ENCODE results near the gene PLA2G4E.

DNA sequence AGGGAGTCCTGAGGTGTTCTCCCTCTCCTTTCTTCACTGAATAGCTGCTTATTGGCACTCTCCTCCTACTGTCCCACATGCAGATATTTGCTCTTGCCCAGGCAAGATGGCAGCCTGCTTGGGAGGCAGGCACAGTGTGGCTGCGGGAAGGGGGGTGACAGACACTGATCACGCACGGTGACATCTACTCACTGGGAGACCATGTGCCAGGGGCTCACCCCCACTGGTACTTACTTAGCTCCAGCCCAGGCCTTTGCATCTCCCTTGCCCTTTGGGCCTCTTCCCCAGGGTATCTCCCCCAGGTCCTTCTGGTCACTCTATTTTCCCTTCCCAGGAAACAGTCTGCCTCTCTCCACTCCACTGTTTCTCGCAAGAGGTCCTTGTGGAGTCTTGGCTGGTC, 6.4 kb downstream of the PLA2G4E start:
- TF ChIP-seq POLR2A (IDR thresholded peaks at IDR 0.05) (no peak), CTCF (IDR thresholded peaks at IDR 0.05) (no peak), EP300 (IDR thresholded peaks at IDR 0.05) (no peak)
